Astrocyte of the spinal cord (primary cell): ENCODE measurements around the gene BAIAP3.
"Not testable (repeated sequence)": the region's sequence is repeated elsewhere in the genome, so short reads cannot be mapped to it uniquely, and the experiment has no call there.

ENCODE experiments used
- DNase-seq: peaks from one replicate; pipeline ENCODE4 v3.0.0; 2011; ENCODE audit warnings: low read depth, low spot score
- H3K4me3 ChIP-seq: 2 replicates; pipeline ENCODE4 v1.5.1; 2011; ENCODE audit warnings: low read depth, mild to moderate bottlenecking, low read length, moderate library complexity
- CTCF ChIP-seq: IDR thresholded peaks from 2 replicates; pipeline ENCODE4 v1.5.1; 2012; ENCODE audit warnings: low read depth, mild to moderate bottlenecking, low read length, inconsistent platforms
- in situ Hi-C: cut with HindIII; loops from 2 replicates; pipeline ENCODE4 v1.10.0; 2017; ENCODE audit warnings: low sequenced_read_pairs

The BAIAP3 gene

GRCh38 chr16:1288813-1289476 is 44.5 kb upstream of the BAIAP3 start:
- DNase-seq, result no peak
- TF ChIP-seq CTCF, result no peak
- in situ Hi-C loops, result no loop called here
- H3K4me3 ChIP-seq, result no peak overlapping the region

- H3K4me3 ChIP-seq, result no peak overlapping the region
- DNase-seq, result no peak
- no peak for TF ChIP-seq CTCF
- in situ Hi-C loops, result no loop called here
These were observed 44.0 kb upstream of the BAIAP3 start for GRCh38 chr16:1289477-1289866.

GRCh38 chr16:1290063-1290501 is 43.4 kb upstream of the BAIAP3 start:
- TF ChIP-seq CTCF, result no peak

GRCh38 chr16:1290860-1291575 is 42.4 kb upstream of the BAIAP3 start:
- in situ Hi-C loops, result no loop called here
- DNase-seq, result no peak
- H3K4me3 ChIP-seq, result no peak overlapping the region
- no peak for TF ChIP-seq CTCF

More at GRCh38 chr16:1290063-1290501, 43.4 kb upstream of the BAIAP3 start:
- DNase-seq, result no peak
- in situ Hi-C loops, result no loop called here
- no peak overlapping the region for H3K4me3 ChIP-seq

- DNase-seq, result no peak
- in situ Hi-C loops, result no loop called here
- TF ChIP-seq CTCF, result no peak
- no peak overlapping the region for H3K4me3 ChIP-seq
These were observed 41.9 kb upstream of the BAIAP3 start for GRCh38 chr16:1291576-1291974.

GRCh38 chr16:1292208-1292607 is 41.2 kb upstream of the BAIAP3 start:
- H3K4me3 ChIP-seq, DNase-seq, in situ Hi-C loops: not testable (repeated sequence)

GRCh38 chr16:1292808-1293207 is 40.6 kb upstream of the BAIAP3 start:
- in situ Hi-C loops, H3K4me3 ChIP-seq, DNase-seq: not testable (repeated sequence)
